IPS-NIHi7 (cell line): ENCODE measurements around the gene SMURF1.
"Not testable (repeated sequence)": the region's sequence is repeated elsewhere in the genome, so short reads cannot be mapped to it uniquely, and the experiment has no call there.

Experiments used
- DNase-seq: peaks from one replicate; pipeline ENCODE4 v3.0.0; 2012; ENCODE audit warnings: mixed read lengths; ENCODE audit errors: extremely low spot score

The SMURF1 gene

DNA sequence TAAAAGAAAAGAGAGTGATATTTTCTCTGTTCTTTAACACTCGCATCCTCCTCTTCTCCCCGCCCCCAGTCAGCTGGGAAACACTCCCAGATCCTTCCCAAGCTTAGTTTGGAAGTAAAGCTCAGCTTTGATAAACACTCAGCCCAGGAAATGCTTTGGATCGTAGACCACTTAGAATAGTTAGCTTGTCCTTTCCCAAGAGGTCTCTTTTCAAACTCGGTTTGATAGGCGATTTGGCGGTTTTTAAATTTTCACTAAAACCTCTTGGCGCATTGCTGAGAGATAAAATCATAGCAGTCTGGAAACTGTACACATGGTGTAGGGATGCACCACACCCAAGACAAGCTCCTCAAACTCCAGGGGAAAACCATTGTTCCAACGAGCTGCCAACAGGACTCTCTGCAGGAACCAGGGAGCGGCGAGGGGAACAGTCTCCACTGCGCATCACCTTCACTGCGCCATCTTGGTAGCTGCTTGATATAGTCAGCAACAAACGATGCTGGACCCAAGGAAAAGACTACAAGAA, 22.3 kb downstream of the SMURF1 start:
- DNase-seq = no peak

DNA sequence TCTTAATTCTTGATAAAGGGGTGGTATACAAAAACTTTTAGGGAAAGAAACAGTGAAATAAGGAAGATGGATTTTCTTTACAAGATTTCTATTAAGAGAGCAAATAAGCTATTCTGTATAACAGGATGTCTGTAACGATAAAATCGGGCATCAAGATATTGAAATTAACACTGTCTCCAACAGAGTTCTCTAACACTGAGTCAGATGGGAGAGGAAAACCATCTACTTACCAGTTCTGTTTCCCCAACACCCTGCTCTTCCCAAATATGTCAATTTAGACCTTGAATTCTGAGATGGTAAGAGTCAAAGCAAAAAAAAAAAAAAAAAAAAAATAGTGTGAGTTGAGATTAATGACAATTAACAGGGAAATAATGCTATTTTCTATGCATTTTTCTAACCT, 23.0 kb downstream of the SMURF1 start:
- no peak for DNase-seq

DNA sequence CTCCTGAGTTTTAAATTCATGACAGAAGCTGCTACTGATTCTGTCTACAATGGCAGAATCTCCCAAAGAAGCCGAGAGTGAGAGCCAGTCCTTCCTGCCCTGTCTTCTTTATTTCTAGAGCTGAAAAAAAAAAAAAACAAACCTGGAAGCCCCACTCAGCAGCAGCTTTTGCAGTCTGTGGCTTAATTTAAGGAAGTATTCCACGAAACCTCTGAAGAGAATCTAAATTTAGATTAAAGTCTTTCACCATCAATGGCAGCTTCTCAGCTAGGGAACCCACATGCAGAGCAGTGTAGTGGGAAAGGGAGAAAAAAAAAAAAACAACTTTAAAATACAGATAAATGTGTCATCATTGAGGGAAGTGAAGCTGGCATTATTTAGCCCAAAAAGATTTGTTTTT, 23.4 kb downstream of the SMURF1 start:
- DNase-seq = no peak

DNA sequence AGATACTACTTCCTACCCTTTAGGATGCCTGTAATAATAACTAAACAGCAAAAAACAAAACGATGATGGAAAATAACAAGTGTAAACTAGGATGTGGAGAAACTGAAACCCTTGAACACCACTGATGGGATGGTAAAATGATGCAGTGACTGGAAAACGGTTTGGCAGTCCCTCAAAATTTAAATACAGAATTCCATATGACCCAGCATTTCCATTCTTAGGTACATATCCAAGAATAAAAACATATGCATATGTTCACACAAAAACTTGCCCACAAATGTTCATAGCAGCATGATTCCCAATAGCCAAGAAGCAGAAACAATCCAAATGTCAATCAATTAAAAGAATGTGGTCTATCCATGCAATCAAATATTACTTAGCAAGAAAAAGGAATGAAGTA, 25.8 kb downstream of the SMURF1 start:
- no peak for DNase-seq

DNA sequence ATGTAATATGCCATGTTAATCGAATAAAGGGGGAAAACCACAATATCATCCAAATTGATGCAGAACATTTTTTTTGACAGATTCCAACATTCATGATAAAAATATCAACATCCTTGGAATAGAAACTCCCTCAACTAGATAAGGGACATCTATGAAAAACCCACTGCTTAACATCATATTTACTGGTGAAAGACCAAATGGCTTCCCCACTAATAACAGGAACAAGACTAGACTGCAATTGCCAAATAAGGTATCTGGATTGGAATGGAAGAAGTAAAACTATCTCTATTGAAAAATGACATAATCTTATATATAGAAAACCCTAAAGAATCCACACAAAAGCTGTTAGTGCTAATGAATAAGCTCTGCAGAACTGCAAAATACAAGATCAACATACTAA, 27.8 kb downstream of the SMURF1 start:
- no peak for DNase-seq

DNA sequence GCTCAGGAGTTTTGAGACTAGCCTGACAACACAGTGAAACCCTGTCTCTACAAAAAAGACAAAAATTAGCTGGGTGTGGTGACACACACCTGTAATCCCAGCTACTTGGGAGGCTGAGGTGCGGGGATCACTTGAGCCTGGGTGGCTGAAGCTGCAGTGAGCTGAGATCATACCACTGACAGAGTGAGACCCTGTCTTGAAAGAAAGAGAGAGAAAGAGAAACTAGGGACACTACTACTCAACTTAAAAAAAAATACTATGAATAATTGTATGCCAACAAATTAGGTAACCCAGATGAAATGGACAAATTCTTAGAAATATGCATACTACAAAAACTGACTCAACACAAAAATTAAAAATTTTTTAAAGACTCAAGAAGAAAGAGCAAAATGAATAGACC, 28.5 kb downstream of the SMURF1 start:
- DNase-seq = no peak

DNA sequence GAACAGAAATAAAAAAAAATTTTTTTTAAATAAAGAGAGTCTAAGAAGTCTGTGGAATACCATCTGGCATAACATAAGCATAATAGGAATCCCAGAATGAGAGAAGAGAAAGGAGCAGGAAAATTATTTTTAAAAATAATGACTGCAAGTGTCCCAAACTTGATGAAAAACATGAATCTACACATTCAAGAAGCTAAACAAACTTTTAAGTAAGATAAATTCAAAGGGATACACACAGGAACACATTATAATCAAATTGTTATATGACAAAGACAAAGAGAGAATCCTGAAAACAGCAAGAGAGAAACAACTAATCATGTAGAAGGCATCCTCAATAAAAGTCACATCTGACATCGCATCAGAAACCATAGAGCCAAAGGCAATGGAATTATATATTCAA, 30.9 kb downstream of the SMURF1 start:
- no peak for DNase-seq

DNA sequence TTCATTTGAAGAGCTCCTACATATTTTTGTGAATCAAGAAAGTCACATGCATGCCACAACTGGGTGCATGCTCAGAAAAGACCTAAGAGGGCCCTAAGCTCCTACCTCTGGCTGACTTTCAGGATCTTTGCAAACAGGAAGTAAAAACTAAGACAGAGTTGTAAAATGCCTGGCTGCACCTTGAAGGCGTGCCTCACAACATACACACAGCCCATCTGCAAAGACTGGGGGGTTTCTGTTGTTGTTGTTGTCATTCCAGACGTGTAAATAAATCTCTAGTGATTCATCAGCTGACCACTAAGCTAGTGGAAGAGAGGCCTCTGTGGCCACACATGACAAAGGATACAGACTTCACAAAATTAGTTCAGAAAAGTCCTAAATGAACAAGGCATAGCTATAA, 31.8 kb downstream of the SMURF1 start:
- DNase-seq = no peak

DNA sequence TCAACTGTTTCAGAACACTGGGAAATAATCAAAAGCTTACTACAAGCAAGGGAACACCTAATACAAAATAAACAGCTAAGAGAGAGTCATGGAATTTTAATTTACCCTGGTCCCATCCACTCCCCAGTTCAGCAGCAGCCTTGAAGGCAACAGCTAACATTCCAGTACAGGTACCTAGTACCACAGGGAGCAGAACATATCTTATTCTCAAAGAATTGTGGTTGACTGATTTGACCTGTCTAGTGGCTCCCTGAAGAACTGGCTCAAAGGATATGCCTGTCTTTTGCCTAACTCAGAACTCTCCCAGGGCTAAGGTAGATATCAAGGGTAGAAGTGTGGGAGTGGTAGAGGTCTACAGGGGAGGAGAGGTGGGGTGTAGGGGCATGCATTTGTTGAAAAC, 32.3 kb downstream of the SMURF1 start:
- no peak for DNase-seq

DNA sequence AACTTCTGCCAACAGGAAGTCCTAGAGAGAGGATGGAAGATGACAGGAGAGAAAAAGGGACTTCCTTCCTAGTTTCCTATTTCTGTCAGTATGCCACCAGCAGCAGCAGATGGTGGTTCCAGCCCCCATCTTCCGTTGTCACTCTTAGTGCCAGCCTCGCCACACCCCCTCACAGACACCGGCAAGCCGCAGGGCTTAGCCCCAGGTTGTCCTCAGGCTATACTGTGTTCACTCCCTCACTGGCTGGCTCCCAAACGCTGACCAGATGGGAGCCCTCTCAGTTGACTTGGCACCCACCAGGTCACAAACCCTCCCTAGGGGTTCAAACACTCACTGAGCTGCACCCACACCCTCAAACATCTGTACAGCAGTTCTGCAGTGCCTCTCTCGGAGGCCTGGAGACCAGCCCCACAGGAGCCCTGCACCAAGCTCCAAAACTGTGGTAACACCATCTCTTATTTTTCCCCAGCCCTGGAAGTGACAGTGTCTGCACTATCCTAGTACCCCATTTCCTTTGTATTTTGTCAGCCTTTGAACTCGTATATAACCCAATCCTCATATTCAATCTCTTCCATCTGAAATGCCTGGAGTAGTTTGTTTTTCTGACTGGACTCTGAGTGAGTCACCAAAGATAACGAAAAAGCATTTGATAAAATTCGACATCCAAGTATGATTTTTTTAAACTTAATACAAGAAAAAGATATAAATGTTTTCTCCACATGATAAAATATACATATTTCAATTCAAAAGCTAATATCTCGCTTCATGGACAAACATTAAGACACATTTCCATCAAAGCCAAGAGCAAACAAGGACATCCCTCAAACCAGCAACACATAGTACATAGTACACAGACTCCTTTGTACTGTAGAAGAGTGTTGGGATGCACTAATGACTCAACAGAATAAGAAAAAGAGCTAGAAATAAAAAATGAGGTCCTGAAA, 34.5 kb downstream of the SMURF1 start:
- no peak for DNase-seq

DNA sequence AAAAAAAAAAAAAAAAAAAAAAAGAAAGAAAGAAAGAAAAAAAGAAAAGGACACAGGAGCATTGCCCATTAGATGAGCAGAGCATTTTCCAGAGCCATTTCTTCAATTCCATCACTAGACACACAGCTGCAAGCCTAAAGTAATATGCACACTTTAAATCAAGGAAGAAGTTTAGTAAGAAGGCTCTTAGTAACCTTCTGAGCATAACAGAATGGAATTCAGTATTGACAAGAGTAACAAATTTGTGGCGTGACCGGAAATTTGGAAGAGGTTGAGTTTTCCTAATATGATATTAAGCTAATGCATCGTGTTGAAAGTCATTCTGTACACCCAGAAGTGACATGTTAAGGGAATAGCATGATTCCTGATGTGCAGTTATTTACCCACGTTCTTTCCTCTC, 35.3 kb downstream of the SMURF1 start:
- no peak for DNase-seq

DNA sequence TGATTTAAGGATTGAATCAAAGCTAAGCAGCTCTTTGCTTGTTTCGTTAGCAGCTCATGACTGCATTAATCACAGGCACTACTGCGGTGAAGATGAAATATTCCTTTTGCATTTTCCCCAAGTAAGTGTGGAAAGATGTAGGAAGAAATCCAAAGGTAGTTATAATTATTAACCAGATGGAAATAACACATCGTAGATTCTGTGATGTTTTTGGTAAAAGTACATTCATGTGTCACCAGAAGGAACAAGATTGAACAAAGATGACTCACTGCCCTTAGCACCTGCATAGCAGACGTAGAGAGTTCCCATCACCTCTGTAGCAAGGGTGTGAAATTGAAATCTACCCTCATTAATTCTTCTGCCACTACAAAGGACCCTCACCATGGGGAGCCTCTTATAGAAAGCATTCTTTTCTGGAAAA, 37.1 kb downstream of the SMURF1 start:
- no peak for DNase-seq

DNA sequence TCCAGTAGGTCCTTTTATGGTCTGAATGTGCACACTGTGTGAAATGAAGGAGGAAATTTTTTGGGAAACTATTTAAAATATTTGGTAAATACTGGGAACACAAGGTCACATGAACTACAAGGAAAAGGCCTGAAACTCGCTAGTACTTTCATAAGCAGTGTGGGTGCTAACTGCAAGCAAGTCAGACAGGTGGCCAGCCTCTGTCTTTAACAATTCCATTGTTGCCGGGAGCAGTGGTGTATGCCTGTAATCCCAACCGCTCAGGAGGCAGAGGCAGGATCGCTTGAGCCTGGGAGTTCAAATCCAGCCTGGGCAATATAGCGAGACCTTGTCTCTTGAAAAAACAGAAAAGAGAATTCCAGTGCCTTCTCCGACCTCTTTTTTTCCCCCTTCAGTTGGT, 37.5 kb downstream of the SMURF1 start:
- DNase-seq = no peak

DNA sequence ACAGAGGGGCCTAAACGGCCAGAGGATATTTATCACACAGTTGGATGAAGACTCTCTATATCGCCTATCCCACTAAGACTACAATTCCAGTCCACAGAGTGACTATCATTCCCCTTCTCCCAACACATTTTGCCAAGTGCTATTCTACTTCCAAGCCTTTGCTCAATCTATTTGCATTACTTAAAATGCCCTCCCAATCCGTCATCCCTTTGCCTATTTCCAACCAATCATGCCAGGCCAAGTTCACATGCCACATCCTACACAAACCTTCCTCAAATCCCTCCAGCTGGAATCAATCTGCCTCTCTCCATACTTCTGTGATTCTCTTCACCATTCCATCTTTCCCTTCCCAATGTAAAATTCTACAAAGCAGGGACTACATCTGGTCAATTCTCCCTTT, 38.2 kb downstream of the SMURF1 start:
- DNase-seq = no peak

DNA sequence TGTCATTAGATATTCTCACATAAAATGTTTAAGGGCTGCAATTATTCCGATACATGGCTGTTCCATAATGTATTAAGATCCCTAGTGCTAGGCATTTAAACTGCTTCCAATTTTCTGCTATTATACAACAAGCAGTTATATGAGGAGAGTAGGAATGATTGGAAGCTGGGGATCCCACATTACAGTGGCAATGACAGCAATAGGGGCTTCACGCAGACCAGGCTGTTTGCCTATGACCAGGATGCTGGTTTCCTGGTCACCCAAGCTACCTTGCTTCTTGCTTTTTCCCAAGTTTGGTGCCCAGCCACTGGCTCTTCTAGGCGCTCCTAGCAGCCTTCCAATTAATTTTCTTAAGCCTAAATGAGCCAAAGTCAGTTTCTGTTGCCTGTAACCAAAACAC, 39.3 kb downstream of the SMURF1 start:
- no peak for DNase-seq

DNA sequence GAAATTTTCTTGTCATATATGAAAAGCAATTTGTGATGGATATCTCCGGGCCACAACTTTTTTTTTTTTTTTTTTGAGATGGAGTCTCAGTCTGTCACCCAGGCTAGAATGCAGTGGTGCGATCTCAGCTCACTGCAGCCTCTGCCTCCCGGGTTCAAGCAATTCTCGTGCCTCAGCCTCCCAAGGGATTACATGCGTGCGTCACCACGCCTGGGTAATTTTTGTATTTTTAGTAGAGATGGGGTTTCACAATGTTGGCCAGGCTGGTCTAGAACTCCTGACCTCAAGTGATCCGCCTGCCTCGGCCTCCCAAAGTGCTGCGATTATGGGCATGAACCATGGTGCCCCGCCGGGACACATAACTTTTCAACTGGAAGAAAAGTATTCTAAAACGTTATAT, 40.1 kb downstream of the SMURF1 start:
- not testable (repeated sequence) for DNase-seq

DNA sequence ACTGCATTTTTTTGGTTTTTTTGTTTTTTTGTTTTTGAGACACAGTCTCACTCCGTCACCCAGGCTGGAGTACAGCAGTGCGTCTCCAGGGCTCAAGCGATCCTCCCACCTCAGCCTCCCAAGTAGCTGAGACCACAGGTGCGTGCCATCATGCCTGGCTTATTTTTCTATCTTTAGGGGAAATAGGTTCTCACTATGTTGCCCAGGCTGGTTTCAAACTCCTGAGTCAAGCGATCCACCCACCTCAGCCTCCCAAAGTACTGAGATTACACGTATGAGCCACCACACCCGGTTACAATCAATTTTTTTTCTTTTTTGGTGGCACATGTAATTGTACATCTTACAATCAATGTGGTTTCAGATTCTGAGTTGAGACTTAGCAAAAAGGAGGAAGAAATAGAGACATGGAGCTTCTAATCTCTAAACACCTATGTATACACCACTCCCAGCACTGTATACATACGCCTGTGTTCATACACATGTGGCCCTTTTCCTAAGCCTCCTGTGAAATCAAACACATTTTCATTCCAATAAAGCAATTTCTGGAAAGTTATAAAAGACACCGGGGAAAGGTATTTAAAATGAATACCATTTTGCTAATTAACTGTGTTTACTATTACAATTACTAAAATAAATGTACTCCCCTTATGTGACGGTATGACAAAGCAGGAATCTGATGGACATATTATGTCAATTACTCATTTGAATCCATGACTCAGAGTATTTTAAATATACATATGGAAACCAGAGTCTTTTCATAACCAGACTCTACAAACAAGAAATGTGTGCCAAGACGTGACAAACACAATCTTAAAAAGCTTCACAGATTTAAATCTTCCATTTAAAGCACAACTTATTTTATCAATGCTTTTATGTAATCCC, 40.9 kb downstream of the SMURF1 start:
- no peak for DNase-seq

DNA sequence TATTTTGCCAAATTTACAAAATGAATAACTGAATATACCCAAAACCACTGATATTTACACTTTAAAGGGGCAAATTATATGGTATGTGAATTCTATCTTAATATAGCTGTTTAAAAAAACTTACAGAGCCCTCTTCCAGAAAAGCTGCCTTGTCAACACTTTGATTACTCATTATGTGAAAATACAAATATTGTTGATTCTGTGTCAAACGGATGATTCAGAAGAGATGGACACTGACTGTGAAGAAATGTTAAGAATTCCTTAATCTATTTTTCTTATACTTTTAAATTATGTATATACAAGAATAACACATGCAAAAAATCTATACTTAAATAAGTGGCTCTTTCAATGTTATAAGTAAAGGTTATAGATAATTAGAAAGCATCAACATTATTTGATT, 41.5 kb downstream of the SMURF1 start:
- DNase-seq = no peak

DNA sequence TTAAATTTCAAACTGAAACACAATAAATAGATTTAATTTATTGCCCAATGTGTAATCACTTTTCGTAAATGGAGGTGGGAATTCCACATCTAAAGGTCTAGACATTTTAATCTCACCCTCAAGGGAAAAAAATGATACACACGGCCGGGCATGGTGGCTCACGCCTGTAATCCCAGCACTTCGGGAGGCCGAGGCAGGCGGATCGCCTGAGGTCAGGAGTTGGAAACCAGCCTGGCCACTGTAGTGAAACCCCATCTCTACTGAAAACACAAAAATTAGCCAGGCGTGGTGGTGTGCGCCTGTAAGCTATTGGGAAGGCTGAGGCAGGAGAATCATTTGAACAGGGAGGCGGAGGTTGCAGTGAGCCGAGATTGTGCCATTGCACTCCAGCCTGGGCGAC, 42.4 kb downstream of the SMURF1 start:
- not testable (repeated sequence) for DNase-seq

DNA sequence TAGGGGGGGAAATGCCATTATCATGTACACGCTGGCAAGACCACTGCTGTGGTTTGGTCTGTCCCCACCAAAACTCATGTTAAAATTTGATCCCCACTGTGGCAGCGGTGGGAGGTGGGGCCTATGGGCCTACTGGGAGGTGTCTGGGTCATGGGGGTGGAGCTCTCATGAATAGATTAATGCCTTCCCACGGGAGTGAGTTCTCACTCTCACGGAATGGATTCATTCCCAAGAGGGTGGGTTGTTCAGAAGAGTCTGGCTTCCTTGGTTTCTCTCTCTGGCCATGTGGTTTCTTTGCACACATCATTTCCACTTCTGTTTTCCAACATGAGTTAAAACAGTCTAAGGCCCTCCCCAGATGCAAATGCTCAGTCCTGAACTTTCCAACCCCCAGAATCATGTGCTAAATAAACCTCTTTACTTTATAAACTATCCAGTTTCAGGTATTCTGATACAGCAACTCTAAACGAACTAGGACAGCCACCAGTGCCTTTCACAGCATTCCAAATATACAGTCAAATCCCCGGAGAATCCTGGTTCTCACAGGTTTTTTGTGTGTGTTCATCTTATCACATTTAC, 44.3 kb downstream of the SMURF1 start:
- DNase-seq = no peak

DNA sequence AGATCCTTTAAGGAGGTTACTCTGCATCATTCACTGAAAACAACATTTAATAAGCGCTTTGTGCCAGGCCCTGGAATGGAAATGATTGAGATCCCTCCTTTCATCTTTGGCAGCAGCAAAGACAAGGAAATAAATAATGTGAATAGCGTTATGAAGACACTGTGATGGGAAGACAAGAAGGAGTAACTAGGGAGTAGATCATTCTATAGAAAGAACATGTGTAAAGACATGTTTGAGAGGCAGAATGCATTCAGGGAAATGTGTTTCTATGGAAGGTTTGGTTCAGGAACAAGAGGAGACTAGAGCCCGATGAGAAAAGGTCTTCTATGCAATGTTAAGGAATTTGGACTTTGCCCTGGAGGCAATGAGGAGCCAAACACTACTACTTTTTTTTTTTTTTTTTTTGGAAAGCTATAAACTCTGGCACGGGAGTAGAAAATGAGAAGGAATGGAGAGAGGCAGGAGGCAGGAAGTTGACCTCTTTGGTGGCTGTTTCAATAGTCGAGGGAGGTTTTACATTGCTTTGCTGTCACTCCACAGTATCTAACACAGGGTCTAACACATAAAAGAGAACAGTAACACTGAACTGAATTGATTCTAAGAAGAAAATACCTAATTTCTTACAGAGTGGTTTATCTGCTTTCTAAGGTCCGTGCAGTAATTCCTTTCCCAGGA, 44.9 kb downstream of the SMURF1 start:
- peak; percentile 38 for DNase-seq
